Lower leg skin (tissue), 4 donors: Measurements from ENCODE around the gene CCDC40. TPM values are rescaled to one million over a fixed set of nuclear protein-coding genes. Genes with fewer than 3 reads are reported as not detected.

ENCODE experiments used
- DNase-seq, 2 donors: peaks; one replicate each; pipeline ENCODE4 v3.0.0-alpha.2; 2019; ENCODE audit warnings: low spot score in 2 of 2
- H3K4me3 ChIP-seq: fragments of 200-600 bp; sonication (generic); 2 replicates; pipeline ENCODE4 v1.5.1; 2017; ENCODE audit warnings: mild to moderate bottlenecking, low read depth; ENCODE audit not compliant: poor library complexity, severe bottlenecking
- CTCF ChIP-seq, 3 donors: fragments of 450-650 bp; IDR thresholded peaks; one replicate each; pipeline ENCODE4 v1.5.1; 2016; ENCODE audit warnings: antibody characterized with exemption in 3 of 3, mild to moderate bottlenecking in 3 of 3, moderate library complexity in 2 of 3
- POLR2A ChIP-seq, 2 donors: fragments of 450-650 bp; IDR thresholded peaks; one replicate each; pipeline ENCODE4 v1.6.1; 2016 to 2017; ENCODE audit warnings: antibody characterized with exemption in 2 of 2, mild to moderate bottlenecking in 1 of 2, moderate library complexity in 1 of 2
- WGBS, 2 donors: methylation state at CpG; one replicate each; pipeline ENCODE4 v1.1.5; 2018; 5-methylcytosine and 5-hydroxymethylcytosine counted together
- intact Hi-C: fragments of 100-400 bp; cut with DNase I; formaldehyde crosslinking; loops from one replicate; pipeline ENCODE4 v1.15.0; 2023; ENCODE audit warnings: low total_unique reads
- total RNA-seq, 4 donors: library from RNA; depleted of rRNA; stranded (reverse); fragments of >200 nt; gene quantifications; one replicate each; pipeline ENCODE4 v1.1.0, GENCODE V29; 2016

Gene CCDC40
- total RNA-seq, 4 donors from 2014 or later: 1.2 to 5.8 (median 2.1) TPM

GRCh38 chr17:80141463-80142165, 105.2 kb downstream of the CCDC40 start:
- no peak for DNase-seq
- intact Hi-C loops: no loop called here
- 89 to 93% methylated on average over 7 of the region's 7 CpGs for WGBS, 2 donors
- no peak overlapping the region for H3K4me3 ChIP-seq
- TF ChIP-seq CTCF (IDR thresholded peaks at IDR 0.05) (no peak), POLR2A (IDR thresholded peaks at IDR 0.05) (no peak)

- TF ChIP-seq CTCF (IDR thresholded peaks at IDR 0.05): no peak
- WGBS, 2 donors: 90 to 91% methylated on average over 6 of the region's 6 CpGs
- DNase-seq: no peak
- no peak overlapping the region for H3K4me3 ChIP-seq
- intact Hi-C loops: no loop called here
Measured at GRCh38 chr17:80142929-80143328, 106.5 kb downstream of the CCDC40 start.

- H3K4me3 ChIP-seq: no peak overlapping the region
- TF ChIP-seq CTCF (IDR thresholded peaks at IDR 0.05) (no peak), POLR2A (IDR thresholded peaks at IDR 0.05) (no peak)
- intact Hi-C loops: no loop called here
- no peak for DNase-seq
- WGBS, 2 donors: 47 to 50% methylated on average over 10 of the region's 10 CpGs
Measured at GRCh38 chr17:80145076-80146075, 108.9 kb downstream of the CCDC40 start.

- WGBS, 2 donors: 0% methylated on average over 43 to 59 of the region's 69 CpGs
- TF ChIP-seq POLR2A (IDR thresholded peaks at IDR 0.05) (no peak), CTCF (IDR thresholded peaks at IDR 0.05) (no peak)
Measured at GRCh38 chr17:80146121-80147034, 109.9 kb downstream of the CCDC40 start.

GRCh38 chr17:80147035-80147822, 110.8 kb downstream of the CCDC40 start, which contains the start of gene EIF4A3:
Gene EIF4A3, minus strand, starts transcription at chr17:80147128. Its CDS starts 167 bp downstream, at chr17:80146961.
- WGBS, 2 donors: 1% methylated on average over 40 to 89 of the region's 90 CpGs
- intact Hi-C loops: no loop called here
- peak; percentile 99 to 100 for DNase-seq
- TF ChIP-seq POLR2A (IDR thresholded peaks at IDR 0.05): no peak
- TF ChIP-seq CTCF (IDR thresholded peaks at IDR 0.05): no peak
- peak within 1 kb of the TSS; percentile 96 for H3K4me3 ChIP-seq

More at GRCh38 chr17:80146121-80147034, 109.9 kb downstream of the CCDC40 start:
- H3K4me3 ChIP-seq: peak overlapping the region; percentile 94
- DNase-seq: peak in 1 of 2 donors; percentile 90
- intact Hi-C loops: no loop called here
